GM12875 (cell line): ENCODE data around the gene GALR1.

Experiments
- H3K4me3 ChIP-seq: one replicate; pipeline ENCODE4 v1.5.1; 2011; ENCODE audit warnings: low read depth, low read length, control low read depth
- CTCF ChIP-seq: IDR thresholded peaks from 2 replicates; pipeline ENCODE4 v1.5.1; 2011; ENCODE audit warnings: low read depth, mild to moderate bottlenecking, control low read depth, inconsistent platforms, low read length, moderate library complexity, borderline replicate concordance; ENCODE audit not compliant: insufficient read depth

The GALR1 gene, protein sequence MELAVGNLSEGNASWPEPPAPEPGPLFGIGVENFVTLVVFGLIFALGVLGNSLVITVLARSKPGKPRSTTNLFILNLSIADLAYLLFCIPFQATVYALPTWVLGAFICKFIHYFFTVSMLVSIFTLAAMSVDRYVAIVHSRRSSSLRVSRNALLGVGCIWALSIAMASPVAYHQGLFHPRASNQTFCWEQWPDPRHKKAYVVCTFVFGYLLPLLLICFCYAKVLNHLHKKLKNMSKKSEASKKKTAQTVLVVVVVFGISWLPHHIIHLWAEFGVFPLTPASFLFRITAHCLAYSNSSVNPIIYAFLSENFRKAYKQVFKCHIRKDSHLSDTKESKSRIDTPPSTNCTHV

GRCh38 chr18:77249569-77250500 is at the start of gene GALR1:
Gene GALR1 (plus strand): TSS chr18:77249848. CDS start chr18:77250549, 701 bp downstream.
- H3K4me3 ChIP-seq: no peak within 1 kb of the TSS
- TF ChIP-seq CTCF: no peak

DNA sequence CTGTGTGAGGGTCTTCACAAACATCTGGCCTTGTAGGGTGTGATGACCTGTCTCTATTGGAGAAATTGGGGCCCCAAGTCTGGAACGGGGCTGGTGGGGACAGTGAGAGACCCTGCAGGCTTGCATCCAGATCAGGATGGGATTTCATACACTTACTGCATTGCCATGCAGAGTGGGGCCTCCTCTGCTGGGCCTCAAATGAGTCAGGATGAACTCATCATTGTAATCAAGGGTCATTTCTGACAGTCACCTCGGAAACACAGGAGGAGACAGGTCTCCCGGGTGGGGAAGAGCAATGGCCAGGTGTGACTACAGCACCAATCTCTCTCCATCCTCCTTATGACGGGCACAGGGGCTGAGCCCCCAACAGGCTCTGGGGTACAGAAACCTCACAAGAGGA is 48.1 kb upstream of the GALR1 start:
- no peak for TF ChIP-seq CTCF
- H3K4me3 ChIP-seq: no peak overlapping the region

DNA sequence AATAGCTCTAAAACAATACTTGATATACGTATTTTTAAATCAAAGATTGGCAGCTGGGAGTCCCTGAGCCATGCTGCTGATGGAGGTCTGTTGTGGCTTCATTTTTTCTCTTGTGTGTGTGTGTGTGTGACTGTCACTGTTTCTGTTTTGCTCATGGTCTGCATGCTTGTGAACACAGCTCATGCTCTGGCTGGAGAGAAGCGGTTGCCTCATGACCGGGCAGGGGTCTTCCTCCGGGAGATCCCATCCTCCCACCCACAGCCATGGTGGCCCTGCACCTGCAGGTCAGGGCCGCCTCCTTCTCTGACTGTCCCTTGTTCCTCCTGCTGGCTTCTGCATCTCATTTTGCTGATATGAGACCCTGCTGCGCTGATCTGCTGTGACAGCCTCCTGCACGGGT is 47.3 kb upstream of the GALR1 start:
- no peak overlapping the region for H3K4me3 ChIP-seq
- TF ChIP-seq CTCF: no peak

- no peak overlapping the region for H3K4me3 ChIP-seq
- TF ChIP-seq CTCF: no peak
These were observed 46.6 kb upstream of the GALR1 start for GRCh38 chr18:77203071-77203470.

GRCh38 chr18:77203851-77204250 is 45.8 kb upstream of the GALR1 start:
- H3K4me3 ChIP-seq: no peak overlapping the region
- no peak for TF ChIP-seq CTCF

DNA sequence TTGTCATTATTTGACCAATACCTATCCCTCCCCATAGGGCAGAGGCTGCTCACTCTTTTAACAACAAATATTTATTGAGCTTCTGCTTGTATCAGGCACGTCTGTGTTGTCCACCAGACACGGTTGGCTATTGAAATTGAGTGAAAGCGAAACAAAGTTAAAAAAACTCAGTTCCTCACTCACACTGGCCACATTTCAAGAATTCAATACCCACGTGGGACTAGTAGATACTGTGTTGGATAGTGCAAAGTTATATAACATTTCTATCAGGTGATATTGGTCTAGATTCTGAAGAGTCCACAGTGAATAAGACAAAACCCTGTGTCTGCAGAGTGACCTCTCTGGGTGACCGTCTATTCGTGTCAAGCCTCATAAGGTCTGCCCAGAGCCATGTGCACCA is 43.9 kb upstream of the GALR1 start:
- no peak for TF ChIP-seq CTCF
- no peak overlapping the region for H3K4me3 ChIP-seq
